GM21367 (cell line): ENCODE measurements around the gene UXS1.

Experiments used
- ATAC-seq: cut with Tn5 transposase; IDR thresholded peaks from one replicate; pipeline ENCODE4 v1.9.1; 2021; ENCODE audit not compliant: unreplicated experiment

The UXS1 gene

DNA sequence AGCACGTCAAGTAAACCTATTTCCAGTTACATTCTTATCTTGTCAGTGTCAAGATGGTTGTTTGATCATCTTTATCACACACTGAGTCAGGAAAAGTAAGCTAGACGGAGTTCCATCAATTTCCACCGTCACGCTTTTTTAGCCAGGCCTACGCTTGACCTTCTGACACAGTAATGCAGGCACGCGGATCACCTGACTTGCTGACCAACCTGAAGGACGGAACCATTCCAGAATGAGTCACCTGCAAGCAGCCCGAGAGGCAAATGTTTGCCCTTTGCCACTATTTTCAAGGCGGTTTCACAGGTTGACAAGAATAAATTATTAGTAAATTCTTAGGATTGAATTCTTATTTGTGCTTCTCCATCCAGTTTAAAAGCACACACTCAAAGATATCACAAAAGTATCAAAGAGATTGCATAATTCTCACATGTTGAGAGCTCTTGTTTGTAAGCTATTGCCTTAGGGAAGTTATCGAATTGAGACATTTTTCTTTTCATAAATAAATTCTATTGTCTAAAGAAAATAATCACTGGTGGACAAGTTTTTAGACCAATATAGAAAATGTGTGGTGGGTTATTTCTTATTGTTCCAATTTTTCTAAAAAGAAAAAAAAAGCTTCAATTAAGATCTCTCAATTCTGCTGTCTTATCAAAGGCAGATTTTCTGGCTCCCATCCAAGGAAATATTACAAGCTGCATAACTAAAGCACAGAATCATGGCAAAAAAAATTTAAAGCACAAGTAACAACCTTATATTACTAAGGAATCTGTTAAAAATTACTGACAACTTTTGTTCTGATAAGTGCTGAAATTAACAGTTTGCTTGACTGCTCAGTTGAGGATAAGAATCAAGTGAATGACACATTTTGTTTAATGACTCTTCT is 31.9 kb downstream of the UXS1 start:
- no peak for ATAC-seq

DNA sequence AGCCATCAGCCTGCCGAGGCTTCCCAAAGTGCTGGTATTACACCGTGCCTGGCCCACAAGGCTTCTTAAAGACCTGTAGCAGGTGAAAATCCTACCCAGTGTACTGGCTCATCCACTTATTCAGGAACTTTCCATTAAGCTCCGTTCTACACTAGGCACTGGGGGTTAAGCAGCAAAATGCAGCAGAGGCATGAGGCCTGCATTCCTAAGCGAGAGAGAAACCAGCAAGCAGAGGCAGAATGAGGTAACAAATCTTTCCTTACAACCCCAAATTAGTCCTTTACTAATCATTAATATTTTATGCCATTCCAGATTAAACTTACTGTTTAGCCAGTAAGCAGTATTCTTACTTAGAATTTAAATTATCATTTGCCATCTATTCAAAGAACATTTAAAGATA is 32.8 kb downstream of the UXS1 start:
- no peak for ATAC-seq

DNA sequence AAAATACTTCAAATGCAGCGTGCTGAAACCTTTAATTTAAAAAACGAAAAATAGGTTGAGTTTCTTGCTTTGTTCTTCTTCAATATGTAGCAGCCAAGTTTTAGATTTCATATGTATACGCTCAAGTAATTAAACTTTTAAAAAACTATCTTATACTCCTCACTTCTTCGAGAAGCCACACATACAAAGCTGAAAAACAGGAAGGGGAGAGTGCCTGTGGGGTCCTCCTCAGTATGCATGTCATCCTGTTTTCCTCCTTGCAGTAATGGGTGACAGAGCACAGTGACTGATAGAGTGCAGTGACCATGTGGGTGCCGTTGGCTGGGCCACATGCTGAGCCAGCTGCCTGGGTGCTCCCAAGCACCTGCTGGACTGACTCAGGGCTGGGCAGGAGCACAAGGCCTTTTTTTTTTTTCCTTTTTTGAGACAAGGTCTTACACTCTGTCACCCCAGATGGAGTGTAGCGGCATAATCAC is 33.3 kb downstream of the UXS1 start:
- ATAC-seq, result peak; percentile 39

DNA sequence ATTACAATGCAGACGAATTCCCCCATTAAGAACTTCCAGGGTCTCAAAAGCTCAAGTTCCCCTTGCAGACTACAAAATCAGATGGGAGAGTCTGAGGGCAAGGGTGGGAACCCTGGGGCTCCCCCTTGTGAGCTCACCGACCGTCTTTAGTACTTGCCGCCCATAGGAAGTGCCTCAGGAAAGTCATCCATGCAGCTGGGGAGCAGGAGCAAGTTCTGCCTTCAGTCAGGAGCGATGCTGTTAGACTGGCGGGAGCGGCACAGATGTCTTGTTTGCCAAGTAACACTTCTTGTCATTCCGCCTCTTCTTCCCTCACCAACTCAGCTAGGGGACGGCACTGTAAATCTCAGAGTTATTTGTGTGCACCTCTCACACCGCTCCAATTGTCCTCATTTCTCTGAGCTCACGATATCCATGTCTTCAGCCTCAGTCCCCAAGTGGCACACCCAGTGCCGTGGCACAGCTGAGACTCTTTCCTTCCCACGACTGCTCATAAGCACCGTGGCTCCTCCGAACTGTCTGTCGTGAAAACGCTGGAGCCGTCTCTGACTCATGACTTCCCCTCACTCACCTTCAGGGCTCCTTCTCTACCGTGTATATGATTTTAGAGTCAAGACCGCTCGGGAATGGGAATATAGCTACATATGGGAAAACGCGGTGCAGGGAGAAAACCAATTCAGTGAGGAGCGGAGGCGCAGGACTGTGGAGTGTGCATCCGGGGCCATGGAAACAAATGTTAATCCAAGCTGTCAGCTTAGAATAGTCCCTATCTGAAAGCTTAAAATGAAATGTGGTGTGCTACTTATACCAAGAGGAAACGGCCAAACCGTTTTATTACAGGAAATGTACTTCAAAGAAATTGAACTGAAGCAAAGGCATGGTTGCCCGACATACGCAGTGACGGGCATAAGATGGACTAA is 34.0 kb downstream of the UXS1 start:
- ATAC-seq, result peak; percentile 40

DNA sequence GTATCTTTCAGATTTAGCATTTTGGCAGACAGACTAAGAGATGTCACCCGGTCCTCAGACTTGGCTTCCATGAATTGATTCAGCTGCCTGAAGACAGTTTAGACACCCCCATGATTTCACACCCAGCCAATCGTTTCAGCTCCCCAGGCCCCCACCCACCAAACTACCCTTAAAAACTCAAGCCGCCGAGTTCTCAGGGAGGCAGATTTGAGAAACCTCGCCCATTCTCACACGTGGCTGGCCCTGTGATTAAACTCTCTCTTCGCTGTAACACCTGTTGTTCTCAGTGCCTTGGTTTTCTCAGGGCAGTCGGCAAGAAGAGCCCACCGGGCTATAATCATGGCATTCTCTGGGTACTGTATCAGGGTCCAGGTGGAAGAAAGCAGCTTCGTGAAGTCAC is 35.2 kb downstream of the UXS1 start:
- no peak for ATAC-seq

DNA sequence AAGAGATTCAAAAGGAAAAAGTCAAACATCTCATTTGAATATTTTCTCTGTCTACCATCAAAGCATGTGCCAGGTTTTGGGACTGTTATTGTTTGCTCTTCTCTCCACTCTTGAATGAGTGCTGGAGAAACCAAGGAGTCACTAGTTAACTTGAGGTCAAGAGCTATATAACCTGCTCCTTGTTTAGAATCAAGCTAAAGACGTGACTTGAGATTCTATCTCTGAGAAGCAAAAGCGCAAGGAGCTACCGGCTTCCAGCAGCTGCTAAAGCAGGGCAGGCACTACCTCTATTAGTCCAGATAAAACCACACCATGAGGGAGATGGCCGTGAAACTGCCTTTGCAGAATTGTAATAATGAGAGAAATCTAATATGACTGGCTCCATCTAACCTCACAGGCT is 36.0 kb downstream of the UXS1 start:
- no peak for ATAC-seq

DNA sequence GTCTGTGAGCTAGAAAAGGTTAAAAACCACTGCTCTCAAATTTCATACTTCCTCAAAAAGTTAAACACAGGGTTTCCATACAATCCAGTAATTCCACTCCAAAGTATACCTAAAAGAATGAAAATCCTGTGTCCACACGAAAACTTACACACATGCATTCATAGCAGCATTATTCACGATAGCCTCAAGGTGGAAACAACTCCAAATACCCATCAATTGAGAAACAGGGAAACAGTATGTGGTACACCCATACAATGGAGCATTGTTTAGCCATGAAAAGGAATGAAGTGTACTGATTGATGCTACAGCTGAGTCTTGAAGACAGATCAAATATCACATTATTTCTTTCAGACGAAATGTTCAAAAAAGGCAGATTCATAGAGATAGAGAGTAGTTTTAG is 36.7 kb downstream of the UXS1 start:
- ATAC-seq, result no peak

DNA sequence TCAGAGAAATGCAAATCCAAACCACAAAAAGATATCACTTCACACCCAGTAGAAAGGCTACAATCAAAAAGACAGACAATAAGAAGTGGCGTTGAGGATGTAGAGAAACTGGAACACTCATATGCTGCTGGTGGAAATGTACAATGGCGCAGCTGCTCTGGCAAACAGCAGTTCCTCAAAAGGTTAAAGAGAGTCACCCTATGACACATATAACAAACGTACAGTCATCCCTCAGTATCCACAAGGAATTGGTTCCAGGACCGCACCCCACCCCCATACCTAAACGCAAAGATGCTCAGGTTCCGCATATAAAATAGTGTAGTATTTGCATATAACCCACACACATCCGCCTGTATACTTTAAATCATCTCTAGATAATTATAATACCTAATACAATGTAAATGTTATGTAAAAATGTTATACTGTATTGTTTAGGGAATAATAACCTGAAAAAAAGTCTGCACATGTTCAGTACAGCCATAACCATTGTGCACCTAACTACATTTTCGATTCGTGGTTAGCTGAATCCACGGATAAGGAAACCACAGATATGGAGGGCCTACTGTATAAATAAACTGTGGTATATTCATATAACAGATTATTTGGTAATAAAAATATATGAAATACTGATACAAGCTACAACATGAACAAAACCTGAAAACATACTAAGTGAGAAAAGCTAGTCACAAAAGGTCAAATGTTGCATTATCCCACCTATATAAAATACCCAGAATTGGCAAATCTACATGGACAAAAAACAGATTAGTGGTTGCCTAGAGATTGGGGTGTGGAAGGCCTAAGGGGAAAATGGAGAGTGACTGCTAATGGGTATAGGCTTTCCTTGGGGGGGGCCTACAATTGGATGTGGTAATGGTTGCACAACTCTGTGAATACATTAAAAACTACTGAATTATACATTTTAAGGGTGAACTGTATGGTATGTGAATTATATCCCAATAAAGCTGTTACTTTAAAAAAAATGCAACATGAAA is 37.5 kb downstream of the UXS1 start:
- no peak for ATAC-seq

DNA sequence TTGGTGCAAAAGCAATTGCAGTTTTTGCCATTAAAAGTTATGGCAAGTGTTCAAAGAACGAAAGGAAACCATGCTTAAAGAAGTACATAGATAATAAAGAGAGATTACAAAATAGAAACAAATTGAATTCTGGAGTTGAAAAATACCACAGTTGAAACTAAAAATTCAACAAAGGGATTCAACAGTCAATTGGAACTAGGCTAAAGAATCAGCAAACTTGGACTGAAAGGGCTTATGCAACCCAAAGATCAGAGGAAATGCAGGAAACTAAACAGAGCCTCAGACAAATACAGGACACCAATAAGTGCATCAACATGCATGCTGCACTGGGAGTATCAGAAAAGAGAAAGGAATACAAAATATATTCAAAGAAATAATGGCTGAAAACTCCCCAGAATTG is 40.3 kb downstream of the UXS1 start:
- no peak for ATAC-seq

DNA sequence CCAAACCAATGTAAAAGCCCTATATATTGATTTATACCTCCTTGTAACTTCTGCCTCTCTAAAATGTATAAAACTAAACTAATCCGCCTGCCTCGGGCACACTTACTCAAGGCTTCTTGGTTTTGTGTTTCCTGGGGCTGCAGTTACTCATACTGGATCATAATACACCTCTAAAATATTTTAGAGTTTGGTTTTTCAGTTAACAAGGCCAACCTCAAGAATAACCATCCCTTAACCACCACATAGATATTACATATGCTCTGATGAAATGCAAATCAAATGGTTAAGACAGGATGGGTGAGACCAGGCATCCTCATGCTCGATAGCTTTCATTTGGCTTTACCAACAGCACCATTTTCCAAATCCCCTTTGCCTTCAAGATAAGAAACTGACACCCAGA is 46.4 kb downstream of the UXS1 start:
- ATAC-seq, result peak; percentile 59

DNA sequence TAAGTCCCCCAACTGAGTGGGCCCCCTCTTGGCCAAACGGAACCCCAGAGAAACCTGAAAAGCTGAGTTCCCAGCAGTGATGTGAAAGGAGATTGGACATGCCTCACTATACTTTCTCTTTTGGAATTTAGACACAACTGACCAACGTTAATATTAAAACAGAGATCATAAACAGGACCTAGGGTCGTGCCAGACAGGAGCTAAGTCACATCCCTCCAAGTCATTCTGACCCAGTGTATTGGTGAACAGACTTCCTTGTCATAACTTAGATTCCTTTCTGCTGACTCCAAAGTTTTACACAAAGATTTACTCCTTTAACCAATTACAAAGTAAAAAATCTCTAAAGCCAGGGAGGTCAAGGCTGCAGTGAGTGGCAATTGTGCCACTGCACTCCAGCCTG is 46.9 kb downstream of the UXS1 start:
- peak; percentile 14 for ATAC-seq

DNA sequence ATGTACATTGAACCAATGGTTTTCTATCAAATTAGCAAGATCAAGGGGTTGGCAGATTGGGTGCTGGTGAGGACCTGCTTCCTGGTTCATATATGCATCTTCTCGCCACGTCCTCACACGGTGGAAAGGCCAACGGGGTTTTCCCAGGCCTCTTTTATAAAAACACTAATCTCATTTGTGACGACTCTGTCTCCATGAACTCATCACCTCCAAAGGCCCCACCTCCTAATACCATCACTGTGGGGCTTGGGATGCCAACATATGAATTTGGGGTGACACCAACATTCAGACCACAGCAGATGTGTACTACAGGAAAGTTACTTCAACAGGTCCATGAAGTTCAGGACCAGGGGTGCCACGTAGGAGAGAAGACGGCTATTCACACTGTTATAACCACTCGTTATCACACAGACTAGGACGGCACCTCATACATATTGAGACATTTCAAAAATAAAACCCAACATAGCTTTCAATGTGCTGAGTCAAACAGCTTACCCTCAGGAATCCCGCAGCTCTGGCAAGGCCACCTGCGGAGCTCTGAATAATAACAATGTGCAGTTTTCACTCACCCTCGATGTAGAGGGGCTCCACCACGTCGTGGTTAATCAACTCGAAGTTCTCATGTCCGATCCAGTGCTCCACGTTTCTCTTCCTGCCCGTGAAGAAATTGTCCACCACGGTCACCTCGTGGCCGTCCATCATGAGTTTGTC is 49.3 kb downstream of the UXS1 start:
- ATAC-seq, result no peak

DNA sequence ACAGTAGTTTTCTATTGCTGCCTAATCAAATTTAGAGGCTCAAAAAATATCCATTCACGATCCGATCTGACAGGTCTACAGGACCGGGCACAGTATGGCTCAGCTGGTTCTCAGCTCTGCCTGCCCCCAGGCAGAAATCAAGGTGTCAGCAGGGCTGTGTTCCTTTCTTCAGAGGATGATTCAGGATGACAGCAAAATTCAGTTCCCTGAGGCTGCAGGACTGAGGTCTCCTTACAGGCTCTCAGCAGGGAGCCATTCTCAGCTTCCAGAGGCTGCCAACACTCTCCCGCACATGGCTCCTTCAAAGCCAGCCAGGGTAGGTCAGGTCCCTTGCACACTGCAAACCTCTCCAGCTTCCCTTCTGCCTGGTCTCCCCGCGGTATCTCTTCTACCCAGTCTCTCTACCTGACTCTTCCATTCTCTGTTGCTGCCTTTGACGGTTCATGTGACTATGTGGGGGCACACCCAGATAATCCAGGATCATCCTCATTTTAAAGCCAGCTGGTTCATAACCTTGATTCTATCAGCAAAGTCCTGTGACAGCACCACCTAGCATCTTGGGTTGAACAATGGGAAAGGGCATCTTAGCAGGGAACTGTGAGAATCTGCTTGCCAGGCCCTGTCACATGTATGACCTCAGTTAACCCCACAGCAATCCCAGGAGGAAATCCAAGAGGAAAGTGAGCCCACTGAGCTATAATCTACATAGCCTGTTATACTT is 50.4 kb downstream of the UXS1 start:
- ATAC-seq, result no peak

DNA sequence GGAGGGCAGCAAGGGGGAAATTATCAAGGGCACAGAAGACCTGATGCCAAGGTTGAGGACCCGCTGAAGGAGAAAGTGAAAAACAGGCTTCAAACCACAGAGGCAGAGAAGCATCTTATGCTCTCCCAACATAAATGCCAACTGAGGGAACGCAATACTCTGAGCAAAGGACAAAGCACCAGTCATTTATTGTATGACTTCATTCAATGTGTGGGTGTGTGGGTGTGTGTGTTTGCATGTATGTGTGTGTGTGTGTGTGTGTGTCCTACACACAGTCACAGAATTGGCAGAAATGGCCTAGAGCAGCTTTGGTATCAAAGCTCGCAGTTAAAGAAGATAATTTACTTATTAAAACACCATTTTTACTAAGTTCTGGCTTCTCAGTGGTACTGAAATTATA is 51.4 kb downstream of the UXS1 start:
- ATAC-seq, result no peak

DNA sequence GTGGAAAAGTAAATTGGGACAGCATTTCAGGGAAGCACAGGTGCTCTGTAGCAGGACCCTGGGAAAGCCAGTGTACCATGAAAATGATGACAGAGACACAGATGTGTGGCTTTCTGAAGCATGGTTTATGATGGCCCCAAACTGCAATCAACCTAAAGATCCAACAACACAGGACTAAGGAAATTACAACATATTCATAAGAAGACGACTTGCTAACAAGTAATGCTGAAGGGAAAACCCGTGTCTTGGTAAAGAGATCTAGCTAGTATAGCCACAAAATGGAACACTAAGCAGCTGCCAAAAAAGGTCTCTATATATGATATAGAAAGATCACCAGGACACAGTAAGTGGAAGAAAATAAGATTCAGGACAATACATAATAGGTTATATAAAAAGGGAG is 53.2 kb downstream of the UXS1 start:
- no peak for ATAC-seq

DNA sequence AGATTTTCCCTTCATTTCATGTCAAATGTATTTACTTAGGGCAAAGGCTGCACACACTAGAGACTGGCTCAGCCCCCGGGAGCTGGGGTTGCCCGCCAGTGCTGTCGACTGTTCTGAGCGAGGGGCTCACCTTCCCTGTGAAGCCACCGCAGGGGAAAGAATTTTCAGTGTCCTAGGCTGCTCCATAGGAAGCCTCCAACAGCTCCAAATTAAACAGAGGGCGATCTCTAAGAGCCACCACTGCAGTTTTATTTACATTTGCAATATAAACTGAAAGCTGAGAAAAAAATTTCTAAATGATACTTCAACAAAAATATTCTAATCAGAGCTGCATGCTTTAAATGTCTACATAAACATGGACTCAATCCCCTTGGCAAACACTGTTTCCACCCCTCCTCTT is 54.0 kb downstream of the UXS1 start:
- ATAC-seq, result no peak

DNA sequence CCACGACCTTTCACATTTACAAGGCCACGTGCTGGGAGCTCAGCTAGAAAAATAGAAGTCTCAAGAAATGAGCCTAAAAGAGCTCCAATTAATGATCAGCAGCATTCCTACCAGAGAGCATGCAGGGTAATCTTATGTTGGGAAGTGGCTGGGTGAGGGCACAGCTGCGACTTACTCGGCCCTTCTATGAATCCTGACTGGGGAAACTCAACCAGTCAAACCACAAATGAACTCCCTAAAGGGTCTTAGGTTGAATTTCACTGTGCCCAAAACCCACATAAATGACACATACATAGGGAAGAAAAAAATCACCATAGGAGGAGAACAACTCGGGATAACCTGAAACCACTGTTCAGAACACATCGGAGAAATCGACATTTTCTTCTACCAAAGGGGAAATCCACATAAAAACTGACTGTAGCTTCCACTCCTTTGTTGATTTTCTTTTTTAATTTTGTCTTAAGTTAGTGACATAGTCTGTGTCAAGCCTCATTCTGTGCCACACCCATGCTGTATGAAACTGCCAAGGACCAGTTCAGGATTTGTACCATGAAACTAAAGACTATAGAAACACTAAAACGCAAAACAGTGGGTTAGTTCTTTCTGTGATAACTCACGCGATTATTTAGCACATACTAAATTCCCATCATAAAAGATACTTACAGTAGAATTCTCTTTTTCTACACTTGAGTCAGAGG is 54.7 kb downstream of the UXS1 start:
- no peak for ATAC-seq

DNA sequence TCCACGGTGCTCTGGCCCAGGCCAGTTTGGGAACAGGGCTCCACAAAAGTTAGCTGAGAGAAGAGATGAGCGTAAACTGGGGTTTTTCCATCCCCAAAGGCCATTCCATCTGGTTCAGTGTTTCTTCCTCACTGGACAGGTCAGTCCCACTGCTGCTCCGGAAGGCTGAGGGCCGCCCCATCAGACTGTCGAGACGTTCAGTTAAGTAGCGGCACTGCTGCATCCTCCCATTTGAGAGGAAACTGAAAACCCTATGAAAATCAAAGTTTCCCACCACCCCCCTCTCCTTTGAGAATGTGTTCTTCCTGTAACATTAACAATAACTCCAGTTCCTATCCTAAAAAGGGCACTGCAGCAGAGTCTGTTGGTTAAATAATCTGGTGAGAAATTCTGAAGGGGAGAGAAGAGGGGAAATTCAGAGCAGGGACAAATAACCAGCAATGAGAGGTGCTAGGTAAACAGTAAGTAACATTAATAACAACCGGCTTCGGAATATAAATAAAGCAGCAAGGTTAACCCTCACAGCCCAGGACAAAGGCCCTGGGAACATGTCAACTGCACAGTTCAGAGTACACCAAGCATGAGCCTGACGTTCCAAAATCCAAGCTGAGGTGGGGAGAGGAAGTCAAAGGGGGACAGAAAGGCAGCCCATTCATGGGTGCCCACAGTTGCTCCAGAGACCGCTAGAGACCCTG is 55.4 kb downstream of the UXS1 start:
- ATAC-seq, result no peak
